HepG2 (cell line): ENCODE data around the gene ARSB. TPM values are rescaled to one million over a fixed set of nuclear protein-coding genes. Genes with fewer than 3 reads are reported as not detected.

Experiments
- ARID5B ChIP-seq: IDR thresholded peaks from 2 replicates; pipeline ENCODE4 v1.4.0; 2020; ENCODE audit warnings: mild to moderate bottlenecking, missing genetic modification reagents
- ATF2 ChIP-seq: sonication (generic); formaldehyde crosslinking; IDR thresholded peaks from 2 replicates; pipeline ENCODE4 v1.4.0; 2020; ENCODE audit warnings: missing genetic modification reagents
- BRD4 ChIP-seq: sonication (generic); formaldehyde crosslinking; IDR thresholded peaks from 2 replicates; pipeline ENCODE4 v1.4.0; 2020; ENCODE audit warnings: missing genetic modification reagents
- HDAC1 ChIP-seq: sonication (generic); formaldehyde crosslinking; IDR thresholded peaks from 2 replicates; pipeline ENCODE4 v1.5.1; 2020; ENCODE audit warnings: mild to moderate bottlenecking, missing genetic modification reagents
- HOXA5 ChIP-seq: sonication (generic); formaldehyde crosslinking; IDR thresholded peaks from 2 replicates; pipeline ENCODE4 v1.4.0; 2020; ENCODE audit warnings: missing genetic modification reagents
- ISX ChIP-seq: sonication (generic); formaldehyde crosslinking; conservative IDR thresholded peaks from 2 replicates; pipeline ENCODE4 v1.5.0; 2020; ENCODE audit warnings: missing genetic modification reagents
- LCORL ChIP-seq, 2 experiments: fragments of 450-650 bp in 1 of 2; sonication (generic) in 1 of 2; formaldehyde crosslinking in 1 of 2; IDR thresholded peaks; 2 replicates each; pipeline versions ENCODE4 v1.5.0 to v1.6.1; 2017 to 2020; ENCODE audit warnings: antibody characterized with exemption in 1 of 2, missing genetic modification reagents in 1 of 2
- MTF1 ChIP-seq: sonication (generic); formaldehyde crosslinking; IDR thresholded peaks from 2 replicates; pipeline ENCODE4 v1.5.0; 2020; ENCODE audit warnings: missing genetic modification reagents
- NCOA2 ChIP-seq: sonication (generic); formaldehyde crosslinking; IDR thresholded peaks from 2 replicates; pipeline ENCODE4 v1.8.0; 2022; ENCODE audit warnings: inconsistent platforms
- SOX5 ChIP-seq: IDR thresholded peaks from 2 replicates; pipeline ENCODE4 v1.6.1; 2016; ENCODE audit warnings: borderline replicate concordance
- SOX6 ChIP-seq, 2 experiments: fragments of 450-650 bp in 1 of 2; sonication (generic) in 1 of 2; formaldehyde crosslinking in 1 of 2; IDR thresholded peaks; 2 replicates each; pipeline versions ENCODE4 v1.4.0 to v1.6.1; 2017 to 2020; ENCODE audit warnings: antibody characterized with exemption in 1 of 2, mild to moderate bottlenecking in 1 of 2, missing genetic modification reagents in 1 of 2
- ZGPAT ChIP-seq: IDR thresholded peaks from 2 replicates; pipeline ENCODE4 v1.6.1; 2016; ENCODE audit warnings: mild to moderate bottlenecking
- ZMYM3 ChIP-seq: sonication (generic); formaldehyde crosslinking; IDR thresholded peaks from 2 replicates; pipeline ENCODE4 v1.5.1; 2020; ENCODE audit warnings: mild to moderate bottlenecking, missing genetic modification reagents
- ZNF34 ChIP-seq: sonication (generic); formaldehyde crosslinking; IDR thresholded peaks from 2 replicates; pipeline ENCODE4 v1.4.0; 2020; ENCODE audit warnings: mild to moderate bottlenecking, missing genetic modification reagents, borderline replicate concordance
- ZNF468 ChIP-seq: sonication (generic); formaldehyde crosslinking; IDR thresholded peaks from 2 replicates; pipeline ENCODE4 v1.8.0; 2022; ENCODE audit warnings: mild to moderate bottlenecking, moderate library complexity, missing genetic modification reagents
- ZNF597 ChIP-seq: sonication (generic); formaldehyde crosslinking; IDR thresholded peaks from 2 replicates; pipeline ENCODE4 v1.5.0; 2020; ENCODE audit warnings: missing genetic modification reagents
- ZNF710 ChIP-seq: sonication (generic); formaldehyde crosslinking; IDR thresholded peaks from 2 replicates; pipeline ENCODE4 v1.5.0; 2020; ENCODE audit warnings: mild to moderate bottlenecking, missing genetic modification reagents, borderline replicate concordance
- ZNF839 ChIP-seq: sonication (generic); formaldehyde crosslinking; IDR thresholded peaks from 2 replicates; pipeline ENCODE4 v1.4.0; 2020; ENCODE audit warnings: missing genetic modification reagents, mild to moderate bottlenecking, borderline replicate concordance
- ZSCAN9 ChIP-seq: IDR thresholded peaks from 2 replicates; pipeline ENCODE4 v1.6.1; 2016; ENCODE audit warnings: borderline replicate concordance
- polyA plus RNA-seq, 8 experiments: library from polyadenylated mRNA; depleted of rRNA in 3 of 8; stranded (reverse) in 7 of 8; unstranded in 1 of 8; fragments of >200 nt; fragmentation: Illumina TruSeq in 4 of 8; extraction: Trizol in 4 of 8; gene quantifications; 2 replicates each; pipeline versions ENCODE4 v1.2.1 to v1.2.3, GENCODE V29; 2011 to 2016; ENCODE audit warnings: low read depth in 4 of 8, missing spikeins in 1 of 8, mixed read lengths in 1 of 8; ENCODE audit not compliant: insufficient read depth in 1 of 8
- total RNA-seq, 5 experiments: library from RNA; depleted of rRNA; stranded (reverse); fragments of >200 nt; fragmentation: Illumina TruSeq; extraction: Trizol; gene quantifications; 2 replicates each; pipeline ENCODE4 v1.2.3, GENCODE V29; 2016; ENCODE audit warnings: low read depth in 1 of 5

The ARSB gene
- total and polyA plus RNA-seq, 2 of the 13 experiments (the other 11 are each of a cell fraction or from before 2014, with no cell fraction given) = 52.6 to 66.4 TPM

- no peak for TF ChIP-seq ATF2 (CRISPR knock-in tag)
- TF ChIP-seq HOXA5 (CRISPR knock-in tag) = no peak
- TF ChIP-seq ZNF468 = no peak
- no peak for TF ChIP-seq ZMYM3 (CRISPR knock-in tag)
- no peak for TF ChIP-seq ISX (CRISPR knock-in tag)
- TF ChIP-seq SOX6 (IDR thresholded peaks at IDR 0.05) = no peak
- peak; percentile 96 for TF ChIP-seq SOX6 (CRISPR knock-in tag; IDR thresholded peaks at IDR 0.05)
- TF ChIP-seq MTF1 (CRISPR knock-in tag) = no peak
- no peak for TF ChIP-seq LCORL (IDR thresholded peaks at IDR 0.05)
- peak; percentile 36; the same call in 1 of the 2 replicates for TF ChIP-seq LCORL (CRISPR knock-in tag; IDR thresholded peaks at IDR 0.05)
- no peak for TF ChIP-seq ZNF839 (CRISPR knock-in tag)
- no peak for TF ChIP-seq BRD4 (CRISPR knock-in tag)
- TF ChIP-seq NCOA2 = peak; percentile 60; the same call in 1 of the 2 replicates
- 0 out of 2 replicates have a peak, but pooled peaks have one; percentile 19 for TF ChIP-seq ZGPAT (CRISPR knock-in tag)
- peak; percentile 99 for TF ChIP-seq SOX5 (CRISPR knock-in tag)
- TF ChIP-seq ZNF597 (CRISPR knock-in tag) = no peak
- 0 out of 2 replicates have a peak, but pooled peaks have one; percentile 23 for TF ChIP-seq HDAC1
- peak; percentile 78 for TF ChIP-seq ARID5B (CRISPR knock-in tag)
- no peak for TF ChIP-seq ZNF34 (CRISPR knock-in tag)
- no peak for TF ChIP-seq ZSCAN9 (CRISPR knock-in tag)
- no peak for TF ChIP-seq ZNF710
Observed at GRCh38 chr5:78958672-78959445, 26.3 kb downstream of the ARSB start (continued).
